HEK293 (cell line): Measurements from ENCODE around the gene TOMM40.

Experiments
- CTCF ChIA-PET: fragments of 350-600 bp; formaldehyde crosslinking; extraction: SDS; loops from one replicate; lab custom pipeline; 2021; ENCODE audit warnings: antibody characterized with exemption; lab: Yijun Ruan, JAX
- POLR2A ChIA-PET: fragments of 300-600 bp; formaldehyde crosslinking; extraction: SDS; loops from one replicate; lab custom pipeline; 2020; ENCODE audit warnings: antibody characterized with exemption, inconsistent platforms; lab: Yijun Ruan, JAX
- H3K27ac ChIP-seq: fragments of 200-500 bp; sonication (Bioruptor generic); 2 replicates; pipeline ENCODE4 v1.5.1; 2014; ENCODE audit warnings: low read depth, low read length, control low read depth, inconsistent platforms; ENCODE audit errors: extremely low read depth
- H3K36me3 ChIP-seq, 2 experiments: fragments of 200-500 bp in 1 of 2; sonication (Bioruptor generic) in 1 of 2; 1 replicate in 1 of 2; 2 replicates in 1 of 2; pipeline ENCODE4 v1.5.1; 2014 to 2017; ENCODE audit warnings: inconsistent platforms in 2 of 2, low read length in 2 of 2; ENCODE audit not compliant: control insufficient read depth in 2 of 2, insufficient read depth in 1 of 2
- H3K4me1 ChIP-seq: fragments of 200-500 bp; sonication (Bioruptor generic); 2 replicates; pipeline ENCODE4 v1.5.1; 2014; ENCODE audit warnings: mild to moderate bottlenecking, low read length, inconsistent platforms; ENCODE audit not compliant: control insufficient read depth, insufficient read depth
- H3K4me3 ChIP-seq: 2 replicates; pipeline ENCODE4 v1.5.1; 2011; ENCODE audit warnings: low read depth, mild to moderate bottlenecking, control low read depth, low read length, moderate library complexity
- H3K9me3 ChIP-seq: fragments of 200-500 bp; sonication (Bioruptor generic); 2 replicates; pipeline ENCODE4 v1.5.1; 2014; ENCODE audit warnings: low read depth, low read length, inconsistent platforms; ENCODE audit not compliant: control insufficient read depth, insufficient read depth
- EGR2 ChIP-seq: fragments of 450-650 bp; formaldehyde crosslinking; IDR thresholded peaks from 2 replicates; pipeline ENCODE4 v1.5.1; 2016; ENCODE audit warnings: low read depth, missing biosample characterization, missing genetic modification characterization
- HOXD13 ChIP-seq: sonication (generic); formaldehyde crosslinking; IDR thresholded peaks from 2 replicates; pipeline ENCODE4 v1.8.0; 2022; ENCODE audit warnings: missing genetic modification reagents, borderline replicate concordance
- KLF8 ChIP-seq: fragments of 450-650 bp; formaldehyde crosslinking; IDR thresholded peaks from 2 replicates; pipeline ENCODE4 v1.5.1; 2016; ENCODE audit warnings: missing biosample characterization, missing genetic modification characterization
- ZBTB48 ChIP-seq: fragments of 450-650 bp; formaldehyde crosslinking; IDR thresholded peaks from 2 replicates; pipeline ENCODE4 v1.5.1; 2016; ENCODE audit warnings: missing biosample characterization, missing genetic modification characterization
- ZBTB8A ChIP-seq: fragments of 450-650 bp; formaldehyde crosslinking; IDR thresholded peaks from 2 replicates; pipeline ENCODE4 v1.5.1; 2016; ENCODE audit warnings: missing biosample characterization, missing genetic modification characterization
- ZFHX2 ChIP-seq: fragments of 450-650 bp; formaldehyde crosslinking; conservative IDR thresholded peaks from 2 replicates; pipeline ENCODE4 v1.5.1; 2016; ENCODE audit warnings: missing biosample characterization, missing genetic modification characterization
- ZFP69B ChIP-seq: fragments of 450-650 bp; formaldehyde crosslinking; IDR thresholded peaks from 2 replicates; pipeline ENCODE4 v1.5.1; 2016; ENCODE audit warnings: missing biosample characterization, missing genetic modification characterization
- ZNF18 ChIP-seq: fragments of 450-650 bp; formaldehyde crosslinking; IDR thresholded peaks from 2 replicates; pipeline ENCODE4 v1.5.1; 2016; ENCODE audit warnings: missing biosample characterization, missing genetic modification characterization
- ZNF239 ChIP-seq: fragments of 450-650 bp; formaldehyde crosslinking; IDR thresholded peaks from 2 replicates; pipeline ENCODE4 v1.5.1; 2016; ENCODE audit warnings: missing biosample characterization, missing genetic modification characterization
- ZNF24 ChIP-seq: fragments of 450-650 bp; formaldehyde crosslinking; IDR thresholded peaks from 2 replicates; pipeline ENCODE4 v1.5.1; 2016; ENCODE audit warnings: missing biosample characterization, missing genetic modification characterization
- ZNF510 ChIP-seq: fragments of 450-650 bp; formaldehyde crosslinking; IDR thresholded peaks from 2 replicates; pipeline ENCODE4 v1.5.1; 2018; ENCODE audit warnings: mild to moderate bottlenecking, missing genetic modification characterization, missing biosample characterization; ENCODE audit not compliant: insufficient replicate concordance
- ZSCAN18 ChIP-seq: fragments of 450-650 bp; formaldehyde crosslinking; IDR thresholded peaks from 2 replicates; pipeline ENCODE4 v1.5.1; 2016; ENCODE audit warnings: missing biosample characterization, missing genetic modification characterization
- TF ChIP-seq, protein P1 (sequence below): fragments of 450-650 bp; formaldehyde crosslinking; IDR thresholded peaks from 2 replicates; pipeline ENCODE4 v1.5.1; 2016; ENCODE audit warnings: missing biosample characterization, missing genetic modification characterization
- TF ChIP-seq, protein P2 (sequence below): fragments of 450-650 bp; formaldehyde crosslinking; IDR thresholded peaks from 2 replicates; pipeline ENCODE4 v1.5.1; 2016; ENCODE audit warnings: missing biosample characterization, missing genetic modification characterization
- TF ChIP-seq, protein P3 (sequence below): fragments of 450-650 bp; formaldehyde crosslinking; IDR thresholded peaks from 2 replicates; pipeline ENCODE4 v1.5.1; 2016; ENCODE audit warnings: missing biosample characterization, missing genetic modification characterization

The TOMM40 gene

DNA sequence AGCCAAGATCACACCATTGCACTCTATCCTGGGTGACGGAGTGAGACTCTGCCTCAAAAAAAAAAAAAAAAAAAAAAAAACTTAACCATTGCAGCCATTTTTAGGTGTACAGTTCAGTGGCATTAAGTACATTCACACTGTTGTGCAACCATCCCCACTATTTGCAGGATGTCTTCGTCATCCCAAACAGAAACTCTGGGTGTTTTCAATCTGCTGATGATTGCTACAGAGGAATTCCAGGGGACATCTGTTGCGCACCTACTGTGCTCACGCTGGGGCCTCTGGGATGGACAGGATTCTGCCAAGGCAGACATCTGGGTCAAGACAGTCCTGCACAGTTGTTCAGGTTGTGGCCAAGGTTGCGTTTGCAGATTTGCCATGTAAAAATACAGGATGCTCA lies 48.6 kb downstream of the TOMM40 start:
- CTCF ChIA-PET: interaction anchor here (1.2 kb wide), 1 partner anchor 12 kb away, joined by 4 read pairs; no protein-coding TSS in a partner anchor
- Histone ChIP-seq H3K27ac (no peak overlapping the region), H3K4me1 (no peaks in the 10 kb centered on the region), H3K4me3 (no peak overlapping the region), H3K9me3 (no peaks in the 10 kb centered on the region), H3K36me3 (no peaks in the 10 kb centered on the region)
- TF ChIP-seq ZBTB8A (tag by site-specific recombination) (no peak), ZBTB48 (tag by site-specific recombination) (no peak), ZNF510 (no peak), ZNF24 (tag by site-specific recombination) (no peak)
- TF ChIP-seq, protein P1, sequence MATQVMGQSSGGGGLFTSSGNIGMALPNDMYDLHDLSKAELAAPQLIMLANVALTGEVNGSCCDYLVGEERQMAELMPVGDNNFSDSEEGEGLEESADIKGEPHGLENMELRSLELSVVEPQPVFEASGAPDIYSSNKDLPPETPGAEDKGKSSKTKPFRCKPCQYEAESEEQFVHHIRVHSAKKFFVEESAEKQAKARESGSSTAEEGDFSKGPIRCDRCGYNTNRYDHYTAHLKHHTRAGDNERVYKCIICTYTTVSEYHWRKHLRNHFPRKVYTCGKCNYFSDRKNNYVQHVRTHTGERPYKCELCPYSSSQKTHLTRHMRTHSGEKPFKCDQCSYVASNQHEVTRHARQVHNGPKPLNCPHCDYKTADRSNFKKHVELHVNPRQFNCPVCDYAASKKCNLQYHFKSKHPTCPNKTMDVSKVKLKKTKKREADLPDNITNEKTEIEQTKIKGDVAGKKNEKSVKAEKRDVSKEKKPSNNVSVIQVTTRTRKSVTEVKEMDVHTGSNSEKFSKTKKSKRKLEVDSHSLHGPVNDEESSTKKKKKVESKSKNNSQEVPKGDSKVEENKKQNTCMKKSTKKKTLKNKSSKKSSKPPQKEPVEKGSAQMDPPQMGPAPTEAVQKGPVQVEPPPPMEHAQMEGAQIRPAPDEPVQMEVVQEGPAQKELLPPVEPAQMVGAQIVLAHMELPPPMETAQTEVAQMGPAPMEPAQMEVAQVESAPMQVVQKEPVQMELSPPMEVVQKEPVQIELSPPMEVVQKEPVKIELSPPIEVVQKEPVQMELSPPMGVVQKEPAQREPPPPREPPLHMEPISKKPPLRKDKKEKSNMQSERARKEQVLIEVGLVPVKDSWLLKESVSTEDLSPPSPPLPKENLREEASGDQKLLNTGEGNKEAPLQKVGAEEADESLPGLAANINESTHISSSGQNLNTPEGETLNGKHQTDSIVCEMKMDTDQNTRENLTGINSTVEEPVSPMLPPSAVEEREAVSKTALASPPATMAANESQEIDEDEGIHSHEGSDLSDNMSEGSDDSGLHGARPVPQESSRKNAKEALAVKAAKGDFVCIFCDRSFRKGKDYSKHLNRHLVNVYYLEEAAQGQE (tag by site-specific recombination): no peak
- POLR2A ChIA-PET: no interaction called here

- ChIA-PET POLR2A (no interaction called here), CTCF (no interaction called here)
- Histone ChIP-seq H3K27ac (no peak within 1 kb of the TSS), H3K9me3 (no peaks in the 10 kb centered on the region), H3K4me3 (no peak within 1 kb of the TSS), H3K4me1 (no peaks in the 10 kb centered on the region), H3K36me3 (no peaks in the 10 kb centered on the region)
- TF ChIP-seq EGR2 (tag by site-specific recombination) (peak; percentile 83), KLF8 (tag by site-specific recombination) (no peak), ZSCAN18 (tag by site-specific recombination) (no peak), ZFHX2 (tag by site-specific recombination) (peak; percentile 86), ZFP69B (tag by site-specific recombination) (peak; percentile 85), ZNF18 (tag by site-specific recombination) (0 out of 2 replicates have a peak, but pooled peaks have one; percentile 26)
- TF ChIP-seq, protein P2, sequence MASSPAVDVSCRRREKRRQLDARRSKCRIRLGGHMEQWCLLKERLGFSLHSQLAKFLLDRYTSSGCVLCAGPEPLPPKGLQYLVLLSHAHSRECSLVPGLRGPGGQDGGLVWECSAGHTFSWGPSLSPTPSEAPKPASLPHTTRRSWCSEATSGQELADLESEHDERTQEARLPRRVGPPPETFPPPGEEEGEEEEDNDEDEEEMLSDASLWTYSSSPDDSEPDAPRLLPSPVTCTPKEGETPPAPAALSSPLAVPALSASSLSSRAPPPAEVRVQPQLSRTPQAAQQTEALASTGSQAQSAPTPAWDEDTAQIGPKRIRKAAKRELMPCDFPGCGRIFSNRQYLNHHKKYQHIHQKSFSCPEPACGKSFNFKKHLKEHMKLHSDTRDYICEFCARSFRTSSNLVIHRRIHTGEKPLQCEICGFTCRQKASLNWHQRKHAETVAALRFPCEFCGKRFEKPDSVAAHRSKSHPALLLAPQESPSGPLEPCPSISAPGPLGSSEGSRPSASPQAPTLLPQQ (tag by site-specific recombination): peak; percentile 94
Observed at GRCh38 chr19:44942067-44942571, 51.1 kb downstream of the TOMM40 start, which contains the start of gene APOC4. Gene APOC4, plus strand, starts transcription at chr19:44942237. Its CDS starts 41 bp downstream, at chr19:44942278.

DNA sequence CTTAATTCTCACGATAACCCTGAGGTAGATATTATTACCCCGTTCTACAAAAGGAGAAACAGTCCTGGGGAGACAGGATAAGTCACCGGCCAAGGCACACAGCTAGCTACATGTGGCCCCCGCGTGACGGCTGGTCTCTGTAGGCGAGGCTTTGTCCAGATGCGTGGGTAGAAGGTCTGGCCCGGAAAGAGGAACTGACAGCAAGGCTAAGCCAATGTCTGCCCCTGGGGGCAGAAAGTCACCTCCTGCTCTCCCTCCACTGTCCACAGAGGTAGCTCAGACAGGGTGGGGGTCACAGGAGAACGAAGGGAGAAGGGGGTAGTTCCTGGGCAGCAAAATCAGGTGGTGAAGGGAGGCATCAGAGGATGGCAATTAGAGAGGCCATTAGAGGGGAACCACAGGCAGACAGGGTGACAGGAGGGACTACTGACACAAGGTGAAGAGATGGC lies 52.8 kb downstream of the TOMM40 start:
- no peak overlapping the region for H3K27ac ChIP-seq
- 0 out of 2 replicates have a peak, but pooled peaks have one; percentile 36 for TF ChIP-seq ZFHX2 (tag by site-specific recombination)
- TF ChIP-seq, protein P3, sequence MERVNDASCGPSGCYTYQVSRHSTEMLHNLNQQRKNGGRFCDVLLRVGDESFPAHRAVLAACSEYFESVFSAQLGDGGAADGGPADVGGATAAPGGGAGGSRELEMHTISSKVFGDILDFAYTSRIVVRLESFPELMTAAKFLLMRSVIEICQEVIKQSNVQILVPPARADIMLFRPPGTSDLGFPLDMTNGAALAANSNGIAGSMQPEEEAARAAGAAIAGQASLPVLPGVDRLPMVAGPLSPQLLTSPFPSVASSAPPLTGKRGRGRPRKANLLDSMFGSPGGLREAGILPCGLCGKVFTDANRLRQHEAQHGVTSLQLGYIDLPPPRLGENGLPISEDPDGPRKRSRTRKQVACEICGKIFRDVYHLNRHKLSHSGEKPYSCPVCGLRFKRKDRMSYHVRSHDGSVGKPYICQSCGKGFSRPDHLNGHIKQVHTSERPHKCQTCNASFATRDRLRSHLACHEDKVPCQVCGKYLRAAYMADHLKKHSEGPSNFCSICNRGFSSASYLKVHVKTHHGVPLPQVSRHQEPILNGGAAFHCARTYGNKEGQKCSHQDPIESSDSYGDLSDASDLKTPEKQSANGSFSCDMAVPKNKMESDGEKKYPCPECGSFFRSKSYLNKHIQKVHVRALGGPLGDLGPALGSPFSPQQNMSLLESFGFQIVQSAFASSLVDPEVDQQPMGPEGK: 0 out of 2 replicates have a peak, but pooled peaks have one; percentile 2
- no peak for TF ChIP-seq ZNF239 (tag by site-specific recombination)
- peak; percentile 53 for TF ChIP-seq EGR2 (tag by site-specific recombination)
- TF ChIP-seq HOXD13 (CRISPR knock-in tag): no peak
- no peaks in the 10 kb centered on the region for H3K36me3 ChIP-seq
- ChIA-PET POLR2A (no interaction called here), CTCF (interaction anchor here (0.7 kb wide), 2 partner anchors 41 to 1347 kb away, joined by 3 to 4 read pairs; no protein-coding TSS in a partner anchor)
- no peak overlapping the region for H3K4me3 ChIP-seq
- no peaks in the 10 kb centered on the region for H3K4me1 ChIP-seq
- H3K9me3 ChIP-seq: no peaks in the 10 kb centered on the region
